ENCODE results near the gene EML4. TPM values are rescaled to one million over a fixed set of nuclear protein-coding genes. Genes with fewer than 3 reads are reported as not detected.

The EML4 gene
- total RNA-seq, 2 experiments from 2014 or later = 37.1 to 43.2 TPM

DNA sequence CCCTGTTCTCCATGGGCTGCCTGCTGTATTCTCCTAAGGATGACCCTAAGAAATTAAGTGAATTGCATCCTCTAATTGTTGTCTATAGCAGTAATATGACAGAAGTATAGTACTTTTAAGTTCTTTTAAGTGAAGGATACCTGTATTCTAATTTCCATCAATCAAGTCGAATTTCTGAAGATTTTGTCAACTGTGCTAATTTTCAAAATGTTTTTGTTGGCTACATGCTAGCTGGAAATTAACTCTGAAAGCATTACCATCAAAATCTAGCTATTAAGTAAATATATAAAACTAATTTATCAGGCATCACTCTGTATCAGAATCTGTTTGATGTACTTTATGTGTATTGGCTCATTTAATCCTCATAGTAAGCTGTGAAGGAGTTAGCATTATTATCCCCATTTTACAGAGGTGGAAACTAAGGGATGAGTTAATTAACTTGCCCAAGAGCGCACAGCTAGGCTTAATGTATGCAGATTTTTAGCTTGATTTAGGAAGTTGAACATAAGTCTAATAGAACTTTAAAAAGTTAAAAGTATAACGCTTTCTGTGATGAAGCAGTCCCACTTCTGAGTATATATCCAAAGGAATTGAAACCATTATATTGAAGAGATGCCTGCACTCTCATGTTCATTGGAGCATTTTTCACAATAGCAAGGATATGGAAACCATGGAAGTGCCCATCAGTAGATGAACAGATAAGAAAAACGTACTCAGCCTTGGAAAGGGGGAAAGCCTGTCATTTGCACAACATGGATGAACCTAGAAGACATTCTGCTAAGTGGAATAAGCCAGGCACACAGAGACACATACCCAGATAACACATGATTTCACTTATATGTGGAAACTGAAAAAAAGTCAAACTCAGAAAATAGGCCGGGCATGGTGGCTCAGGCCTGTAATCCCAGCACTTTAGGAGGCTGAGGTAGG is 32.0 kb downstream of the EML4 start:
- DNase-seq (ENCODE audit: low spot score) = no peak
- intact Hi-C loops (cut with micrococcal nuclease; ENCODE audit: unreplicated experiment) = no loop called here
- ChIA-PET CTCF (ENCODE audit: unreplicated experiment) (no interaction called here), POLR2A (interaction anchor here (0.8 to 0.9 kb wide), 2 partner anchors 20 to 96 kb away, joined by 3 to 4 read pairs; no protein-coding TSS in a partner anchor)
- no TSS peak for BruUV-seq (replicated peaks)
- Histone ChIP-seq H3K4me1 (ENCODE audit: insufficient read depth, low read length, poor library complexity, severe bottlenecking) (peaks cover 4% of the 10 kb centered on the region), H3K9me2 (ENCODE audit: insufficient read depth, low read length) (no peaks in the 10 kb centered on the region), H2AFZ (ENCODE audit: low read length) (no peak overlapping the region), H4K20me1 (ENCODE audit: insufficient read depth, low read length) (0 out of 2 replicates have a peak, but pooled peaks cover 5% of the 10 kb centered on the region), H3K9me3 (ENCODE audit: low read length) (no peaks in the 10 kb centered on the region), H3K4me2 (ENCODE audit: low read length) (no peak overlapping the region), H3K27ac (ENCODE audit: low read depth, low read length, poor library complexity, severe bottlenecking) (no peak overlapping the region), H3K36me3 (ENCODE audit: insufficient read depth, low read length) (no peaks in the 10 kb centered on the region), H3K79me2 (ENCODE audit: insufficient read depth, low read depth, low read length) (no peaks in the 10 kb centered on the region), H3K4me3 (ENCODE audit: low read depth, low read length, poor library complexity, severe bottlenecking) (no peak overlapping the region)
- TF ChIP-seq EZH2phosphoT487 (IDR thresholded peaks at IDR 0.05; ENCODE audit: borderline replicate concordance, low read depth, low read length) = no peak
- TF ChIP-seq, protein P1, sequence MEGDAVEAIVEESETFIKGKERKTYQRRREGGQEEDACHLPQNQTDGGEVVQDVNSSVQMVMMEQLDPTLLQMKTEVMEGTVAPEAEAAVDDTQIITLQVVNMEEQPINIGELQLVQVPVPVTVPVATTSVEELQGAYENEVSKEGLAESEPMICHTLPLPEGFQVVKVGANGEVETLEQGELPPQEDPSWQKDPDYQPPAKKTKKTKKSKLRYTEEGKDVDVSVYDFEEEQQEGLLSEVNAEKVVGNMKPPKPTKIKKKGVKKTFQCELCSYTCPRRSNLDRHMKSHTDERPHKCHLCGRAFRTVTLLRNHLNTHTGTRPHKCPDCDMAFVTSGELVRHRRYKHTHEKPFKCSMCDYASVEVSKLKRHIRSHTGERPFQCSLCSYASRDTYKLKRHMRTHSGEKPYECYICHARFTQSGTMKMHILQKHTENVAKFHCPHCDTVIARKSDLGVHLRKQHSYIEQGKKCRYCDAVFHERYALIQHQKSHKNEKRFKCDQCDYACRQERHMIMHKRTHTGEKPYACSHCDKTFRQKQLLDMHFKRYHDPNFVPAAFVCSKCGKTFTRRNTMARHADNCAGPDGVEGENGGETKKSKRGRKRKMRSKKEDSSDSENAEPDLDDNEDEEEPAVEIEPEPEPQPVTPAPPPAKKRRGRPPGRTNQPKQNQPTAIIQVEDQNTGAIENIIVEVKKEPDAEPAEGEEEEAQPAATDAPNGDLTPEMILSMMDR (conservative IDR thresholded peaks at IDR 0.05; ENCODE audit: low read length) = no peak

DNA sequence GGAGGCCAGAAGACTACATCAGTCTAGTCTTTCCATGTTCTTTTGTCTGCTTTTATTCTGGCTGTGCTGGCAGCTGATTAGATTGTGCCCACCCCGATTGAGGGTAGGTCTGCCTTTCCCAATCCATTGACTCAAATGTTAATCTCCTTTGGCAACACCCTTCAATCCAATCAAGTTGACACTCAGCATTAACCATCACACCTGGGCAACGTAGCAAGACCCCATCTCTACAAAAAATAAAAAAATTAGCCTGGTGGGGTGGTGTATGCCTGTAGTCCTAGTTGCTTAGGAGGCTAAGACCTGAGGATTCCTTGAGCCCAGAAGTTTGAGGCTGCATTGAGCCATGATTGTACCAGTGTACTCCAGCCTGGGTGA is 33.5 kb downstream of the EML4 start:
- Histone ChIP-seq H4K20me1 (ENCODE audit: insufficient read depth, low read length) (0 out of 2 replicates have a peak, but pooled peaks cover 5% of the 10 kb centered on the region), H3K36me3 (ENCODE audit: insufficient read depth, low read length) (no peaks in the 10 kb centered on the region), H3K4me1 (ENCODE audit: insufficient read depth, low read length, poor library complexity, severe bottlenecking) (no peaks in the 10 kb centered on the region), H3K4me3 (ENCODE audit: low read depth, low read length, poor library complexity, severe bottlenecking) (no peak overlapping the region), H3K4me2 (ENCODE audit: low read length) (no peak overlapping the region), H3K79me2 (ENCODE audit: insufficient read depth, low read depth, low read length) (no peaks in the 10 kb centered on the region), H3K9me3 (ENCODE audit: low read length) (no peaks in the 10 kb centered on the region), H3K27ac (ENCODE audit: low read depth, low read length, poor library complexity, severe bottlenecking) (no peak overlapping the region), H2AFZ (ENCODE audit: low read length) (no peak overlapping the region), H3K9me2 (ENCODE audit: insufficient read depth, low read length) (no peaks in the 10 kb centered on the region)
- no peak for DNase-seq (ENCODE audit: low spot score)
- CTCF ChIA-PET (ENCODE audit: unreplicated experiment) = no interaction called here
- intact Hi-C loops (cut with micrococcal nuclease; ENCODE audit: unreplicated experiment) = no loop called here
- TF ChIP-seq, protein P1 (conservative IDR thresholded peaks at IDR 0.05; ENCODE audit: low read length) = no peak
- TF ChIP-seq EZH2phosphoT487 (IDR thresholded peaks at IDR 0.05; ENCODE audit: borderline replicate concordance, low read depth, low read length) = no peak
- BruUV-seq (replicated peaks) = no TSS peak
- POLR2A ChIA-PET = no interaction called here

DNA sequence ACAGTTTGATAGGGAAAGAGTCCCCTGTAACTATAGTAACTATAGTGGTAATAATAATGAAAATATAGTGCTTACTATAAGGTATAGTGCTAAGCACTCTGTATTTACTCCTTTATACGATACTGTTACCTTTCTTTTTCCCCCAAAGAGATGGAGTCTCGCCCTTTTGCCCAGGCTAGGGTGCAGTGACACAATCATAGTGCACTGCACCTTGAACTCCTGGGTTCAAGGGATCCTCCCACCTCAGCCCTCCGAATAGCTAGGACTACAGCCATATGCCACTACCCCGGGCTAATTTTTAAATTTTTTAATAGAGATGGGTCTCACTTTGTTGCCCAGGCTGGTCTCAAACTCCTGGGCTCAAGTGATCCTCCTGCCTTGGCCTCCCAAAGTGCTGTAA is 34.6 kb downstream of the EML4 start:
- intact Hi-C loops (cut with micrococcal nuclease; ENCODE audit: unreplicated experiment) = no loop called here
- no peak for DNase-seq (ENCODE audit: low spot score)
- TF ChIP-seq, protein P1 (conservative IDR thresholded peaks at IDR 0.05; ENCODE audit: low read length) = no peak
- TF ChIP-seq EZH2phosphoT487 (IDR thresholded peaks at IDR 0.05; ENCODE audit: borderline replicate concordance, low read depth, low read length) = no peak
- CTCF ChIA-PET (ENCODE audit: unreplicated experiment) = interaction anchor here (0.6 to 0.7 kb wide), 2 partner anchors 52 to 489 kb away, joined by 3 read pairs; no protein-coding TSS in a partner anchor
- POLR2A ChIA-PET = no interaction called here
- H3K27ac ChIP-seq (ENCODE audit: low read depth, low read length, poor library complexity, severe bottlenecking) = no peak overlapping the region
- no peaks in the 10 kb centered on the region for H3K9me3 ChIP-seq (ENCODE audit: low read length)
- no TSS peak for BruUV-seq (replicated peaks)
- H3K79me2 ChIP-seq (ENCODE audit: insufficient read depth, low read depth, low read length) = no peaks in the 10 kb centered on the region
- no peaks in the 10 kb centered on the region for H3K36me3 ChIP-seq (ENCODE audit: insufficient read depth, low read length)
- H4K20me1 ChIP-seq (ENCODE audit: insufficient read depth, low read length) = 0 out of 2 replicates have a peak, but pooled peaks cover 5% of the 10 kb centered on the region
- H3K4me3 ChIP-seq (ENCODE audit: low read depth, low read length, poor library complexity, severe bottlenecking) = no peak overlapping the region
- H3K4me1 ChIP-seq (ENCODE audit: insufficient read depth, low read length, poor library complexity, severe bottlenecking) = no peaks in the 10 kb centered on the region
- H2AFZ ChIP-seq (ENCODE audit: low read length) = no peak overlapping the region
- no peak overlapping the region for H3K4me2 ChIP-seq (ENCODE audit: low read length)
- no peaks in the 10 kb centered on the region for H3K9me2 ChIP-seq (ENCODE audit: insufficient read depth, low read length)
